ENCODE results near the gene UBE2I.
"Not testable (repeated sequence)": the region's sequence is repeated elsewhere in the genome, so short reads cannot be mapped to it uniquely, and the experiment has no call there.

The UBE2I gene

GRCh38 chr16:1285669-1286512 is 23.5 kb upstream of the UBE2I start:
- peaks cover 39% of the 10 kb centered on the region for H3K27me3 ChIP-seq (ENCODE audit: control insufficient read depth, insufficient read depth, low read length, poor library complexity, severe bottlenecking)
- H3K4me1 ChIP-seq (ENCODE audit: control insufficient read depth, insufficient read depth, low read length), result peaks cover 17% of the 10 kb centered on the region
- WGBS, 2 experiments, result 85 to 86% methylated on average over 38 of the region's 38 CpGs
- H3K9me3 ChIP-seq (ENCODE audit: control insufficient read depth, low read length), result no peaks in the 10 kb centered on the region
- H3K36me3 ChIP-seq (ENCODE audit: control insufficient read depth, insufficient read depth, low read length), result no peaks in the 10 kb centered on the region
- no peak overlapping the region for H3K4me3 ChIP-seq (ENCODE audit: insufficient read depth, low read depth, low read length)
- no peak overlapping the region for H3K27ac ChIP-seq (ENCODE audit: insufficient read depth, low read depth, low read length, poor library complexity, severe bottlenecking)

DNA sequence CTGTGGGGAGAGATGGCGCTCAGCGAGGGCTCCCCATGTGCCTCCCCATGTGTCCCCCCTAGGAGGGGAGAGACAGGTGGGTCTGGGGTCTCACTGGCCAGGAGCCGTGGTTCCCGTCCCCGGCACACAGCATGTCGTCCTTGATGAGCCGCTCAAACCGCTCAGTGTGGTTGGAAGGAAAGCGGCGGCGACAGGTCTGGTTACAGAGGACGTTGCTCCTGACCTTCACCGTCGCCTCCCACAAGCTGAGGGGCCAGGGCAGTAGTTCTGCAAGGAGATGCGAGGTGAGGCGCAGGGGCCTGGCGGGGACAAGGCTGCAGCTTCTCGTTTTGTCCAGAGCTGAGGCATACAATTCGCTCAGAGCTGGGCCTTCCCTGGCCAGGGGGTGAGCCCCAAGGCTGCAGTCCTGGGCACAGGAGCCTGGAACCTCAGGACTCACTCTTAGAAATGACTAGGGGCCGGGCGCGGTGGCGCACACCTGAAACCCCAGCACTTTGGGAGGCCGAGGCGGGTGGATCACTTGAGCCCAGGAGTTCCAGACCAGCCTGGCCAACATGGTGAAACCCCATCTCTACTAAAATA is 22.8 kb upstream of the UBE2I start:
- Histone ChIP-seq H3K27me3 (ENCODE audit: control insufficient read depth, insufficient read depth, low read length, poor library complexity, severe bottlenecking) (peaks cover 46% of the 10 kb centered on the region), H3K27ac (ENCODE audit: insufficient read depth, low read depth, low read length, poor library complexity, severe bottlenecking) (no peak overlapping the region), H3K36me3 (ENCODE audit: control insufficient read depth, insufficient read depth, low read length) (no peaks in the 10 kb centered on the region), H3K4me1 (ENCODE audit: control insufficient read depth, insufficient read depth, low read length) (peaks cover 17% of the 10 kb centered on the region), H3K4me3 (ENCODE audit: insufficient read depth, low read depth, low read length) (no peak overlapping the region), H3K9me3 (ENCODE audit: control insufficient read depth, low read length) (no peaks in the 10 kb centered on the region)
- 90 to 91% methylated on average over 25 of the region's 25 CpGs for WGBS, 2 experiments

DNA sequence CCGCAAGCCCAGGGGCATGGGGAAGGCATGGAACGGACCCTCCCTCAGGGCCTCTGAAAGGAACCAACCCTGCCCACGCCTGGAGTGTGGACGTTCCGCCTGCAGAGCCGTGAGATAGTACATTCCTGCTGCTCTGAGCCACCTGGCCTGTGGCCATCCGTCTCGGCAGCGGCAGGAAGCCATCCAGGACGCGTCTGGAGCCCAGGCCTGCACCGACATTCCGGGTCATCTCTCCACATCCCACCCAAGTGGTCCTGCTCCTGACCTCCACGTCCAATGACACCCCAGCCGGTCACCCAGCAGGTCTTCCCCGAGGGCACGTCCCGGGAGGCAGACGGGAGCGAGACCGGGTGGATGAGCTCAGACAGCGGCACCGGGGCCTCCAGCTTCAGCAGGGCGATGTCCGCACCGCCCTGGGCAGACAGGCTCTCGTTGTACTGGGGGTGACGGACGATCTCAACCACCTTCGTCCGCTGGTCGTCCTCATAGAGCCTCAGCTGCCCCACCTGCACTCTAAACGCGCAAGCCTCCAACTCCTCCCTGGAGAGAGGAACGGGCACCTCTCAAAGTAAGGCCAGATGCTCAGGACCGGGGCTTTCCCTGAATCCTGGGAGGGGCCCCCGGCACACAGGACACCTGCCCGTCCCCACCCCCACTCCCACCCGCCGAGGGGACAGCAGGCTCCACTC is 21.3 kb upstream of the UBE2I start:
- Histone ChIP-seq H3K27me3 (ENCODE audit: control insufficient read depth, insufficient read depth, low read length, poor library complexity, severe bottlenecking) (peaks cover 51% of the 10 kb centered on the region), H3K4me3 (ENCODE audit: insufficient read depth, low read depth, low read length) (no peak overlapping the region), H3K9me3 (ENCODE audit: control insufficient read depth, low read length) (no peaks in the 10 kb centered on the region), H3K4me1 (ENCODE audit: control insufficient read depth, insufficient read depth, low read length) (peaks cover 17% of the 10 kb centered on the region), H3K36me3 (ENCODE audit: control insufficient read depth, insufficient read depth, low read length) (no peaks in the 10 kb centered on the region), H3K27ac (ENCODE audit: insufficient read depth, low read depth, low read length, poor library complexity, severe bottlenecking) (no peak overlapping the region)
- WGBS, 2 experiments, result 82 to 83% methylated on average over 40 of the region's 40 CpGs

- H3K27me3 ChIP-seq (ENCODE audit: control insufficient read depth, insufficient read depth, low read length, poor library complexity, severe bottlenecking), result peaks cover 51% of the 10 kb centered on the region
- no peaks in the 10 kb centered on the region for H3K9me3 ChIP-seq (ENCODE audit: control insufficient read depth, low read length)
- no peaks in the 10 kb centered on the region for H3K36me3 ChIP-seq (ENCODE audit: control insufficient read depth, insufficient read depth, low read length)
- no peak overlapping the region for H3K4me3 ChIP-seq (ENCODE audit: insufficient read depth, low read depth, low read length)
- 49 to 51% methylated on average over 17 to 18 of the region's 20 CpGs for WGBS, 2 experiments
- peaks cover 17% of the 10 kb centered on the region for H3K4me1 ChIP-seq (ENCODE audit: control insufficient read depth, insufficient read depth, low read length)
- no peak overlapping the region for H3K27ac ChIP-seq (ENCODE audit: insufficient read depth, low read depth, low read length, poor library complexity, severe bottlenecking)
These were observed 20.5 kb upstream of the UBE2I start for GRCh38 chr16:1288813-1289476.

DNA sequence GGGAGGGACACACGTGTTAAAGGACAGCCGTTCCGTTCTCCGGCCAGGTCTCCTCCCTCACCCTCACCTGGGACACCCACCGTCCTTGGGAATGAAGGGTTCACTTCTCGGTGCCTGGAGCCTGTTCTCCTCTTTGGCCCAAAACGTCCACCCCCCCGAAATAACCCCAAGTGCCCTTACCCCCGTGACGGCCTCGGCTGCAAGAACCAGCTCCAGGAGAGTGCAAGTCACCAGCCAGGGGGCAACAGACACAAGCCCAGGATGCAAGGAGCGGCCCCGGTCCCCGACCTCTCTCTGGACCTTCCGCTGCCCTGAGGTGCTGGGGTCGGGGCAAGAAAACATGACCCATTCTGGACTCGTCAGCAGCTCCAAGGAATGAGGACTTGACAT is 20.0 kb upstream of the UBE2I start:
- Histone ChIP-seq H3K27ac (ENCODE audit: insufficient read depth, low read depth, low read length, poor library complexity, severe bottlenecking) (no peak overlapping the region), H3K4me1 (ENCODE audit: control insufficient read depth, insufficient read depth, low read length) (peaks cover 17% of the 10 kb centered on the region), H3K9me3 (ENCODE audit: control insufficient read depth, low read length) (no peaks in the 10 kb centered on the region), H3K27me3 (ENCODE audit: control insufficient read depth, insufficient read depth, low read length, poor library complexity, severe bottlenecking) (peaks cover 46% of the 10 kb centered on the region), H3K36me3 (ENCODE audit: control insufficient read depth, insufficient read depth, low read length) (no peaks in the 10 kb centered on the region), H3K4me3 (ENCODE audit: insufficient read depth, low read depth, low read length) (no peak overlapping the region)
- WGBS, 2 experiments, result 3 to 4% methylated on average over 17 of the region's 17 CpGs

DNA sequence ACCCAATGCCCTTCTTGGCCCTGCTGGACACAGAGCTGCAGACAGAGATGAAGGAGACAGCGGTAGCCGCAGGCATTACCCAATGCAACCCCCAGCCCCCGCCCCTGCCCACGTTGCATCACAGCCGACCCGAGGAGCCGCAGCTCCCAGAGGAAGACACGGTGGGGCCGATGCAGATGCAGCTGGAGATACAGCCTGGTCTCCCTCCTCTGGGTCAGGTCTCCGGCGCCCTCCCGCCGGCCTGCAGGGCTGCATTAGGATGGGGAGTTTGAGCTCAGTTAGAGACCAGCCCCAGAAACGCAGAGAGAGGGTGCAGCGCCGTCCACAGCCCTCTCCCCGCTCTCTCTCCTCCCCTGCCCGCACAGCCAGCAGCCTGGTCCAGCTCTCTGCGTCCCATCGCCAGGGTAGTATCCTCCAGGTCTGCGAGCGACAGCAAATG is 19.4 kb upstream of the UBE2I start:
- Histone ChIP-seq H3K27me3 (ENCODE audit: control insufficient read depth, insufficient read depth, low read length, poor library complexity, severe bottlenecking) (peaks cover 46% of the 10 kb centered on the region), H3K27ac (ENCODE audit: insufficient read depth, low read depth, low read length, poor library complexity, severe bottlenecking) (no peak overlapping the region), H3K36me3 (ENCODE audit: control insufficient read depth, insufficient read depth, low read length) (no peaks in the 10 kb centered on the region), H3K4me3 (ENCODE audit: insufficient read depth, low read depth, low read length) (no peak overlapping the region), H3K4me1 (ENCODE audit: control insufficient read depth, insufficient read depth, low read length) (peaks cover 17% of the 10 kb centered on the region), H3K9me3 (ENCODE audit: control insufficient read depth, low read length) (no peaks in the 10 kb centered on the region)
- WGBS, 2 experiments, result 12% methylated on average over 22 of the region's 22 CpGs

- 87 to 89% methylated on average over 26 of the region's 29 CpGs for WGBS, 2 experiments
- peaks cover 46% of the 10 kb centered on the region for H3K27me3 ChIP-seq (ENCODE audit: control insufficient read depth, insufficient read depth, low read length, poor library complexity, severe bottlenecking)
- H3K4me1 ChIP-seq (ENCODE audit: control insufficient read depth, insufficient read depth, low read length), result peaks cover 17% of the 10 kb centered on the region
- no peaks in the 10 kb centered on the region for H3K9me3 ChIP-seq (ENCODE audit: control insufficient read depth, low read length)
- H3K36me3 ChIP-seq (ENCODE audit: control insufficient read depth, insufficient read depth, low read length), result no peaks in the 10 kb centered on the region
- no peak overlapping the region for H3K27ac ChIP-seq (ENCODE audit: insufficient read depth, low read depth, low read length, poor library complexity, severe bottlenecking)
- H3K4me3 ChIP-seq (ENCODE audit: insufficient read depth, low read depth, low read length), result no peak overlapping the region
These were observed 18.4 kb upstream of the UBE2I start for GRCh38 chr16:1290860-1291575.

DNA sequence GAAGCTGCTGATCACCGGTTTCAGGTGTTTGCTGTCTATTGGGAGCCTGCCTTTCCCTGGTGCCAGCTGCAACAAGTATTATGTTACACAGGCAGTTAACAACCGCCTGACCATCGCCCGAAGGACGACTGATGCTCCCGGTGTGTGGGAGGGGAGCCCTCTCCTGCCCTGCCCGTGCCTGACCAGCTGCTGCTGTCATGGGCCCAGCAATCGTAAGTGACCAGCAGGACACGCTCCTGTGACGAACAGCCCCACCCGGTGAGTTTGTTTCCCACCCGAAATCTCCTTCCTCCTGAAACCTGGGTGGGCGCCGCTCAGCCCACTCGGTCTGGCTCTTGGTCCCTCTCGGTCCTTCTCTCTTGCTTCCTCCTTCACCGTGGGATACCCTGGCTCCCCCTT is 17.9 kb upstream of the UBE2I start:
- no peak overlapping the region for H3K4me3 ChIP-seq (ENCODE audit: insufficient read depth, low read depth, low read length)
- peaks cover 17% of the 10 kb centered on the region for H3K4me1 ChIP-seq (ENCODE audit: control insufficient read depth, insufficient read depth, low read length)
- 70 to 72% methylated on average over 17 of the region's 17 CpGs for WGBS, 2 experiments
- H3K27me3 ChIP-seq (ENCODE audit: control insufficient read depth, insufficient read depth, low read length, poor library complexity, severe bottlenecking), result peaks cover 46% of the 10 kb centered on the region
- H3K9me3 ChIP-seq (ENCODE audit: control insufficient read depth, low read length), result no peaks in the 10 kb centered on the region
- H3K27ac ChIP-seq (ENCODE audit: insufficient read depth, low read depth, low read length, poor library complexity, severe bottlenecking), result no peak overlapping the region
- no peaks in the 10 kb centered on the region for H3K36me3 ChIP-seq (ENCODE audit: control insufficient read depth, insufficient read depth, low read length)

DNA sequence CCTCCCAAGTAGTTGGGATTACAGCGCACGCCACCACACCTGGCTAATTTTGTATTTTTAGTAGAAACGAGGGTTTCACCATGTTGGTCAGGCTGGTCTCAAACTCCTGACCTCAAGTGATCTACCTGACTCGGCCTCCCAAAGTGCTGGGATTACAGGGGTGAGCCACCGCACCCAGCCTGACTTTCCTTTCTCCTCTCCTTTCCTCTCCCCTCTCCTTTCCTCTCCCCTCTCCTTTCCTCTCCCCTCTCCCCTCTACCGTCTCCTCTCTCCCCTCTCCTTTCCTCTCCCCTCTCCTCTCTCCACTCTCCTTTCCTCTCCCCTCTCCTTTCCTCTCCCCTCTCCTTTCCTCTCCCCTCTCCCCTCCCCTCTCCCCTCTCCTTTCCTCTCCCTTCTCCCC is 17.2 kb upstream of the UBE2I start:
- 93% methylated on average over 5 of the region's 6 CpGs for WGBS, 2 experiments
- not testable (repeated sequence) for H3K9me3 ChIP-seq (ENCODE audit: control insufficient read depth, low read length); H3K27ac ChIP-seq (ENCODE audit: insufficient read depth, low read depth, low read length, poor library complexity, severe bottlenecking); H3K36me3 ChIP-seq (ENCODE audit: control insufficient read depth, insufficient read depth, low read length); H3K4me3 ChIP-seq (ENCODE audit: insufficient read depth, low read depth, low read length)
- Histone ChIP-seq H3K4me1 (ENCODE audit: control insufficient read depth, insufficient read depth, low read length) (peaks cover 17% of the 10 kb centered on the region), H3K27me3 (ENCODE audit: control insufficient read depth, insufficient read depth, low read length, poor library complexity, severe bottlenecking) (peaks cover 46% of the 10 kb centered on the region)

Measured in ectodermal cell (in vitro differentiated cells).